ENCODE measurements around the gene FOXN1. TPM values are rescaled to one million over a fixed set of nuclear protein-coding genes. Genes with fewer than 3 reads are reported as not detected.

FOXN1 gene
- total RNA-seq, 1 experiment from 2014 or later: not detected

DNA sequence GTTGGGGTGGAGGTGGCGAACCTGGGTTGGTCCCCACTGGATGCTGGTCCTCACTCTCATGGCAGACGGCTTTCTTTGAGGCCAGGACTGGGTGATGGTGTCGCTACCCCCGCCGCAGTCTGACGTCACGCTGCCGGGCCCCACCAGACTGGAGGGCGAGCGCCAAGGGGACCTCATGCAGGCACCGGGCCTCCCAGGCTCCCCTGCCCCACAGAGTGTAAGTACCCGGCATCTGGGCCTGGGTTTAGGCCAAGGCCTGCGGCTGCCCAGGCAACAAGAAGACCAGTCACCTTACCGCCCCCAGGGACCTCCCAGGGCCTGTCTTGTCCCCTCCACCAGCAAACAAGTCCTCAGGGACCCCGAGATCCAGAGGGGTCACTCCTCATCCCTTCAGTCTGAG, 17.7 kb downstream of the FOXN1 start:
- H3K27me3 Mint-ChIP-seq (ENCODE audit: insufficient read depth, unreplicated experiment): no peaks in the 10 kb centered on the region
- BruUV-seq (replicated peaks): no TSS peak
- TF ChIP-seq, protein P1, sequence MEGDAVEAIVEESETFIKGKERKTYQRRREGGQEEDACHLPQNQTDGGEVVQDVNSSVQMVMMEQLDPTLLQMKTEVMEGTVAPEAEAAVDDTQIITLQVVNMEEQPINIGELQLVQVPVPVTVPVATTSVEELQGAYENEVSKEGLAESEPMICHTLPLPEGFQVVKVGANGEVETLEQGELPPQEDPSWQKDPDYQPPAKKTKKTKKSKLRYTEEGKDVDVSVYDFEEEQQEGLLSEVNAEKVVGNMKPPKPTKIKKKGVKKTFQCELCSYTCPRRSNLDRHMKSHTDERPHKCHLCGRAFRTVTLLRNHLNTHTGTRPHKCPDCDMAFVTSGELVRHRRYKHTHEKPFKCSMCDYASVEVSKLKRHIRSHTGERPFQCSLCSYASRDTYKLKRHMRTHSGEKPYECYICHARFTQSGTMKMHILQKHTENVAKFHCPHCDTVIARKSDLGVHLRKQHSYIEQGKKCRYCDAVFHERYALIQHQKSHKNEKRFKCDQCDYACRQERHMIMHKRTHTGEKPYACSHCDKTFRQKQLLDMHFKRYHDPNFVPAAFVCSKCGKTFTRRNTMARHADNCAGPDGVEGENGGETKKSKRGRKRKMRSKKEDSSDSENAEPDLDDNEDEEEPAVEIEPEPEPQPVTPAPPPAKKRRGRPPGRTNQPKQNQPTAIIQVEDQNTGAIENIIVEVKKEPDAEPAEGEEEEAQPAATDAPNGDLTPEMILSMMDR (IDR thresholded peaks at IDR 0.05; ENCODE audit: unreplicated experiment): no peak
- H3K9me3 Mint-ChIP-seq (ENCODE audit: unreplicated experiment): no peaks in the 10 kb centered on the region
- peaks cover 4% of the 10 kb centered on the region for H3K36me3 Mint-ChIP-seq (ENCODE audit: insufficient read depth, unreplicated experiment)
- H3K4me1 Mint-ChIP-seq (ENCODE audit: insufficient read depth, unreplicated experiment): peaks cover 33% of the 10 kb centered on the region
- no peak for DNase-seq (ENCODE audit: unreplicated experiment)
- peak overlapping the region; percentile 80 for H3K27ac Mint-ChIP-seq (ENCODE audit: low read depth, unreplicated experiment)
- POLR2A ChIA-PET: interaction anchor here (0.7 kb wide), 1 partner anchor 12 kb away, joined by 3 read pairs; no protein-coding TSS in a partner anchor
- H3K4me3 Mint-ChIP-seq (ENCODE audit: unreplicated experiment): no peak overlapping the region
- CTCF ChIA-PET: no interaction called here
- intact Hi-C loops (cut with micrococcal nuclease): no loop called here

DNA sequence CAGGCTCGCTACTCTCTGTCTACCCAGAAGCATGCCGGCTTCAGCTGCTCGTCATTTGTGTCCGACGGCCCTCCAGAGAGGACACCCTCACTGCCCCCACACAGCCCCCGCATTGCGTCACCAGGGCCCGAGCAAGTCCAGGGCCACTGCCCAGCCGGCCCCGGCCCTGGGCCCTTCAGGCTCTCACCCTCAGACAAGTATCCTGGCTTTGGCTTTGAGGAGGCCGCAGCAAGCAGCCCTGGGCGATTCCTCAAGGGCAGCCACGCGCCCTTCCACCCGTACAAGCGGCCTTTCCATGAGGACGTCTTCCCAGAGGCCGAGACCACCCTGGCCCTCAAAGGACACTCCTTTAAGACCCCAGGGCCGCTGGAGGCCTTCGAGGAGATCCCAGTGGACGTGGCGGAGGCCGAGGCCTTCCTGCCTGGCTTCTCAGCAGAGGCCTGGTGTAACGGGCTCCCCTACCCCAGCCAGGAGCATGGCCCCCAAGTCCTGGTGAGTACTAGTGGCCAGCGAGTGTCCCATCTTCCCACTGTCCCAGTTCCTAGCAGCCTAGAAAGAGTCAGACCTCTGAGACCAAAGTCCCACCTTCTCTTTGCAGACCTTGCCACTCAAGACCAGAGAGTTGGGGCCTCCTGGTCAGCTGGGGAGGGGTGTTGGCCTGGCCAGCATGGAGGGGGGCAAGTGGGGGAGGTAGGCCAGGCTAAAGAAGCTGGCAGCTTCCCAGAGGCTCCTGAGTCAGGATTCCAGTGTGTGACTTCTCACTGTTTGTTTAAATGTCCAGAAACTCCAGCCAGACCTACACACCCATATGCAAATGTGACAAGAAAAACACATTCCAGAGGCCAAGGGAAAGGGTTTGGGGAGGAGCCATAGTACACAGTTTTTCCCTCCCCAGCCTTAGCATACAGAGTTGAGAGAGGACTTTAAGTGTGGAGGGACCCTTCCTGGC, 18.6 kb downstream of the FOXN1 start:
- POLR2A ChIA-PET: interaction anchor here (0.6 to 1.4 kb wide), 6 partner anchors 11 to 235 kb away, joined by 3 to 7 read pairs (median 3); no protein-coding TSS in a partner anchor
- Mint-ChIP-seq H3K27ac (ENCODE audit: low read depth, unreplicated experiment) (peak overlapping the region; percentile 80), H3K36me3 (ENCODE audit: insufficient read depth, unreplicated experiment) (no peaks in the 10 kb centered on the region), H3K4me1 (ENCODE audit: insufficient read depth, unreplicated experiment) (peaks cover 33% of the 10 kb centered on the region), H3K27me3 (ENCODE audit: insufficient read depth, unreplicated experiment) (no peaks in the 10 kb centered on the region), H3K4me3 (ENCODE audit: unreplicated experiment) (no peak overlapping the region), H3K9me3 (ENCODE audit: unreplicated experiment) (no peaks in the 10 kb centered on the region)
- DNase-seq (ENCODE audit: unreplicated experiment): peak; percentile 83
- CTCF ChIA-PET: interaction anchor here (0.5 to 1.1 kb wide), 2 partner anchors 22 to 23 kb away, joined by 3 to 4 read pairs; no protein-coding TSS in a partner anchor
- TF ChIP-seq, protein P1 (IDR thresholded peaks at IDR 0.05; ENCODE audit: unreplicated experiment): no peak
- BruUV-seq (replicated peaks): no TSS peak
- intact Hi-C loops (cut with micrococcal nuclease): no loop called here

DNA sequence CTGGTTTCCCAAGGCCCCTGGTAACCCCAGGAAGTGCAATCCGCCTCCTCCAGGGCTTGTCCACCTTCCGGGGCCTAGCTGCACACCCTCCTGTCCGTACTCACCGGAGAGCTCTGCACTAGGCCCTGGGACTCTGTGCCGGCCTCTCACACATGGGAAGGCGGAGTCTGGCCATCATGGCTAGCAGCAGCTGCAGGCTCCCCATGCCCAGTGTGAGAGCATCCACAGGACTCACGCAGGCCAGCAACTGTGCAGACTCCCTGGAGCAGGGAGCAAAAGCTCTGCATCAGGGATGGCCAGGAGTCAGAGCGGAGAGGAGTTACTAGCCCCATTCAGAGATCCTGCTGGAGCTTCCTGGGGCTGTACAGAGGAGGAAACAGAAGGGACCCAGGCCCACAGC, 20.2 kb downstream of the FOXN1 start:
- no peaks in the 10 kb centered on the region for H3K9me3 Mint-ChIP-seq (ENCODE audit: unreplicated experiment)
- no peak overlapping the region for H3K4me3 Mint-ChIP-seq (ENCODE audit: unreplicated experiment)
- BruUV-seq (replicated peaks): no TSS peak
- H3K36me3 Mint-ChIP-seq (ENCODE audit: insufficient read depth, unreplicated experiment): no peaks in the 10 kb centered on the region
- H3K4me1 Mint-ChIP-seq (ENCODE audit: insufficient read depth, unreplicated experiment): peaks cover 33% of the 10 kb centered on the region
- ChIA-PET POLR2A (interaction anchor here (0.6 to 1.6 kb wide), 4 partner anchors 9 to 183 kb away, joined by 3 to 7 read pairs (median 3); no protein-coding TSS in a partner anchor), CTCF (interaction anchor here (0.6 to 1.8 kb wide), 4 partner anchors 8 to 23 kb away, joined by 3 to 6 read pairs (median 5); no protein-coding TSS in a partner anchor)
- TF ChIP-seq, protein P1 (IDR thresholded peaks at IDR 0.05; ENCODE audit: unreplicated experiment): no peak
- intact Hi-C loops (cut with micrococcal nuclease): no loop called here
- no peaks in the 10 kb centered on the region for H3K27me3 Mint-ChIP-seq (ENCODE audit: insufficient read depth, unreplicated experiment)
- DNase-seq (ENCODE audit: unreplicated experiment): no peak
- H3K27ac Mint-ChIP-seq (ENCODE audit: low read depth, unreplicated experiment): no peak overlapping the region

DNA sequence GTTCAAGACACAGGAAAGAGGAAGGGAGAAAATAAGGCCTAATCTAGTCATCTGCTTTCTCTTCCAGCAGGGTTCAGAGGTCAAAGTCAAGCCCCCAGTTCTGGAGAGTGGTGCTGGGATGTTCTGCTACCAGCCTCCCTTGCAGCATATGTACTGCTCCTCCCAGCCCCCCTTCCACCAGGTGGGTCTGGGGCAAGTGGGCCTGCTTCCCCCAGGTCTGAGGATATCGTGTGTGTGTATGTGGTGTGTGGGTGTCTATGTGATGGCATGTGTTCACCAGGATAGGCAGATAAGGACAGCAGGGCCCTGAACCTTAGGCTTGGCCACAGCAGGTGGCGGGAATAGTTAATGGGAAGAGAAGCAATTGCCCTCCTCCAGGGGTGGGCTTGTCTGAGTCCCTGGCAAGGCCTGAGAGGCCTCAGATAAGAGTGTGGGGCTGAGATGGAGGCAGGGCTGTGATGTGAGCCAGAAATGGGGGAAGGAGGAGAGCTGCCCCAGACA, 21.1 kb downstream of the FOXN1 start:
- no peak overlapping the region for H3K4me3 Mint-ChIP-seq (ENCODE audit: unreplicated experiment)
- TF ChIP-seq, protein P1 (IDR thresholded peaks at IDR 0.05; ENCODE audit: unreplicated experiment): no peak
- H3K9me3 Mint-ChIP-seq (ENCODE audit: unreplicated experiment): no peaks in the 10 kb centered on the region
- no TSS peak for BruUV-seq (replicated peaks)
- POLR2A ChIA-PET: interaction anchor here (0.6 to 1.1 kb wide), 3 partner anchors 24 to 170 kb away, joined by 3 read pairs; partner anchors contain the start of gene POLDIP2
- CTCF ChIA-PET: interaction anchor here (0.7 to 1.8 kb wide), 5 partner anchors 13 to 32 kb away, joined by 3 to 8 read pairs (median 5); no protein-coding TSS in a partner anchor
- no peak overlapping the region for H3K27ac Mint-ChIP-seq (ENCODE audit: low read depth, unreplicated experiment)
- intact Hi-C loops (cut with micrococcal nuclease): no loop called here
- H3K27me3 Mint-ChIP-seq (ENCODE audit: insufficient read depth, unreplicated experiment): no peaks in the 10 kb centered on the region
- no peaks in the 10 kb centered on the region for H3K36me3 Mint-ChIP-seq (ENCODE audit: insufficient read depth, unreplicated experiment)
- peaks cover 33% of the 10 kb centered on the region for H3K4me1 Mint-ChIP-seq (ENCODE audit: insufficient read depth, unreplicated experiment)
- no peak for DNase-seq (ENCODE audit: unreplicated experiment)
